K562 (cell line): ENCODE measurements around the gene PRKD1. TPM values are rescaled to one million over a fixed set of nuclear protein-coding genes. Genes with fewer than 3 reads are reported as not detected.

Experiments used
- ATAC-seq: fragments of 200-7000 bp; cut with Tn5 transposase; 3 replicates; pipeline ENCODE4 v1.9.1; 2020; ENCODE audit warnings: moderate library complexity
- BruUV-seq: library from RNA; stranded (reverse); fragments of 400-500 nt; replicated peaks from 2 replicates; lab custom pipeline; 2021; lab: Mats Ljungman, UMichigan
- CTCF ChIA-PET: fragments of 300-600 bp; formaldehyde crosslinking; extraction: SDS; loops from one replicate; lab custom pipeline; 2021; ENCODE audit warnings: low intra/inter-chr PET ratio; lab: Yijun Ruan, JAX
- POLR2A ChIA-PET: fragments of 300-600, 350-650 bp; sonication (Branson Sonifier 250); formaldehyde crosslinking; extraction: SDS; loops from one replicate; lab custom pipeline; 2021; ENCODE audit warnings: antibody characterized with exemption, inconsistent platforms; lab: Yijun Ruan, JAX
- DNase-seq, 4 experiments: peaks; one replicate each; pipeline versions ENCODE4 v3.0.0 to v3.0.0-alpha.2; 2011 to 2018; ENCODE audit warnings: low spot score in 3 of 4, mixed read lengths in 3 of 4; ENCODE audit errors: extremely low read depth in 1 of 4
- FAIRE-seq: peaks from 2 replicates; lab custom pipeline; 2011; peaks lifted over from hg19 to GRCh38; lab: Jason Lieb, UNC
- H2AFZ ChIP-seq: 2 replicates; pipeline ENCODE4 v1.6.0; 2011; ENCODE audit warnings: low read depth, low read length, control low read depth, inconsistent platforms
- H3K27ac ChIP-seq: fragments of 200-600 bp; 3 replicates; pipeline ENCODE4 v1.8.0; 2011; ENCODE audit warnings: low read depth, mild to moderate bottlenecking, control low read depth, inconsistent platforms, low read length, moderate library complexity, mixed read lengths; ENCODE audit errors: extremely low read depth
- H3K27me3 ChIP-seq, 2 experiments: fragments of 300-600 bp in 1 of 2; 2 replicates in 1 of 2; 3 replicates in 1 of 2; pipeline versions ENCODE4 v1.6.0 to v1.8.0; 2011; ENCODE audit warnings: inconsistent platforms in 2 of 2, low read length in 2 of 2, mild to moderate bottlenecking in 1 of 2, mixed read lengths in 1 of 2, moderate library complexity in 1 of 2; ENCODE audit not compliant: control insufficient read depth in 2 of 2, insufficient read depth in 2 of 2
- H3K36me3 ChIP-seq: fragments of 300-600 bp; 3 replicates; pipeline ENCODE4 v1.8.0; 2011; ENCODE audit warnings: mild to moderate bottlenecking, low read length, inconsistent platforms; ENCODE audit not compliant: control insufficient read depth, insufficient read depth
- H3K4me1 ChIP-seq, 2 experiments: fragments of 200-600 bp in 1 of 2; replicated peaks in 1 of 2; 2 replicates in 1 of 2; 3 replicates in 1 of 2; pipeline versions ENCODE4 v1.5.1 to v1.8.0; 2011; ENCODE audit warnings: inconsistent platforms in 2 of 2, low read length in 2 of 2, mild to moderate bottlenecking in 1 of 2, mixed read lengths in 1 of 2, moderate library complexity in 1 of 2; ENCODE audit not compliant: control insufficient read depth in 2 of 2, insufficient read depth in 2 of 2
- H3K4me2 ChIP-seq: 2 replicates; pipeline ENCODE4 v1.6.1; 2011; ENCODE audit warnings: low read length, control low read depth, inconsistent platforms, mixed read lengths; ENCODE audit not compliant: insufficient read depth
- H3K4me3 ChIP-seq: fragments of 200-600 bp; sonication (generic), shearing (Covaris generic); 2 replicates; pipeline ENCODE4 v1.5.1; 2016; ENCODE audit warnings: control low read depth, inconsistent platforms
- H3K79me2 ChIP-seq: fragments of 200-600 bp; 3 replicates; pipeline ENCODE4 v1.8.0; 2011; ENCODE audit warnings: low read length, inconsistent platforms; ENCODE audit not compliant: control insufficient read depth, insufficient read depth
- H3K9ac ChIP-seq, 2 experiments: 2 replicates each; pipeline versions ENCODE4 v1.6.0 to v1.6.1; 2011; ENCODE audit warnings: low read depth in 2 of 2, low read length in 2 of 2, control low read depth in 1 of 2, inconsistent platforms in 1 of 2, mild to moderate bottlenecking in 1 of 2, mixed read lengths in 1 of 2; ENCODE audit not compliant: insufficient read depth in 1 of 2
- H3K9me1 ChIP-seq: one replicate; pipeline ENCODE4 v1.6.0; 2011; ENCODE audit warnings: inconsistent platforms, mild to moderate bottlenecking, low read length, moderate library complexity; ENCODE audit not compliant: control insufficient read depth, insufficient read depth
- H3K9me3 ChIP-seq: replicated peaks from 2 replicates; pipeline ENCODE4 v1.5.1; 2011; ENCODE audit warnings: low read depth, low read length, inconsistent platforms; ENCODE audit not compliant: control insufficient read depth, insufficient read depth
- H4K20me1 ChIP-seq: replicated peaks from 2 replicates; pipeline ENCODE4 v1.6.1; 2011; ENCODE audit warnings: low read length, inconsistent platforms, mixed read lengths; ENCODE audit not compliant: control insufficient read depth, insufficient read depth
- CC2D1A ChIP-seq: fragments of 450-650 bp; IDR thresholded peaks from 2 replicates; pipeline ENCODE4 v1.6.1; 2017; ENCODE audit warnings: mild to moderate bottlenecking
- ETS2 ChIP-seq: IDR thresholded peaks from 2 replicates; pipeline ENCODE4 v1.6.1; 2016; ENCODE audit warnings: borderline replicate concordance, missing genetic modification characterization, mild to moderate bottlenecking, moderate library complexity, missing compliant biosample characterization; ENCODE audit not compliant: poor library complexity, severe bottlenecking
- GABPB1 ChIP-seq: sonication (generic); formaldehyde crosslinking; IDR thresholded peaks from 2 replicates; pipeline ENCODE4 v1.8.0; 2022; ENCODE audit warnings: mild to moderate bottlenecking, missing genetic modification reagents
- KDM4B ChIP-seq, 2 experiments: fragments of 450-650 bp in 1 of 2; sonication (generic) in 1 of 2; IDR thresholded peaks; 2 replicates each; pipeline ENCODE4 v1.6.1; 2016 to 2017; ENCODE audit warnings: borderline replicate concordance in 2 of 2, antibody characterized with exemption in 1 of 2, low read depth in 1 of 2, mild to moderate bottlenecking in 1 of 2
- RAD21 ChIP-seq, 2 experiments: fragments of 250-450 bp in 1 of 2; fragments of 450-650 bp in 1 of 2; sonication (Bioruptor Pico) in 1 of 2; formaldehyde crosslinking in 1 of 2; IDR thresholded peaks in 1 of 2; conservative IDR thresholded peaks in 1 of 2; 2 replicates each; pipeline versions ENCODE4 v1.4.0 to v1.8.0; 2020 to 2022; ENCODE audit warnings: mild to moderate bottlenecking in 2 of 2, moderate library complexity in 1 of 2
- RBFOX2 ChIP-seq: fragments of 200-400 bp; formaldehyde crosslinking; IDR thresholded peaks from 2 replicates; pipeline ENCODE4 v1.6.1; 2017; ENCODE audit warnings: low read depth, mild to moderate bottlenecking, low read length, moderate library complexity
- RBM14 ChIP-seq: fragments of 200-400 bp; formaldehyde crosslinking; IDR thresholded peaks from 2 replicates; pipeline ENCODE4 v1.6.1; 2018; ENCODE audit warnings: low read depth, mild to moderate bottlenecking, low read length, moderate library complexity, borderline replicate concordance; ENCODE audit not compliant: insufficient read depth
- SMARCB1 ChIP-seq: IDR thresholded peaks from 2 replicates; pipeline ENCODE4 v1.6.1; 2011; ENCODE audit warnings: improper control_type of control experiment, low read depth; ENCODE audit not compliant: insufficient read length
- SPI1 ChIP-seq: IDR thresholded peaks from 2 replicates; pipeline ENCODE4 v1.6.1; 2011; ENCODE audit warnings: low read depth, low read length, control low read depth, borderline replicate concordance
- SRSF7 ChIP-seq: fragments of 200-400 bp; formaldehyde crosslinking; optimal IDR thresholded peaks from 2 replicates; pipeline ENCODE3; 2017; ENCODE audit warnings: mild to moderate bottlenecking, low read depth, low read length
- ZNF551 ChIP-seq: fragments of 250-450 bp; sonication (Bioruptor Pico); IDR thresholded peaks from 2 replicates; pipeline ENCODE4 v1.5.0; 2021; ENCODE audit warnings: mild to moderate bottlenecking, moderate library complexity
- ZNF75A ChIP-seq: fragments of 450-650 bp; formaldehyde crosslinking; IDR thresholded peaks from 2 replicates; pipeline ENCODE4 v1.4.0; 2020; ENCODE audit warnings: mild to moderate bottlenecking
- ZNF785 ChIP-seq: fragments of 250-450 bp; sonication (Bioruptor Pico); IDR thresholded peaks from 2 replicates; pipeline ENCODE4 v1.4.0; 2020; ENCODE audit warnings: mild to moderate bottlenecking
- WGBS: fragments of 100-300 bp; shearing (Covaris generic); methylation state at CpG from one replicate; pipeline ENCODE4 v1.1.6; 2016; ENCODE audit warnings: low coverage, mixed read lengths; ENCODE audit not compliant: insufficient coverage; ENCODE audit errors: missing lambda C conversion rate; 5-methylcytosine and 5-hydroxymethylcytosine counted together
- in situ Hi-C: fragments of 300-500 bp; cut with MboI; formaldehyde crosslinking; loops from 4 replicates; pipeline ENCODE4 v1.15.0; 2018; ENCODE audit warnings: inconsistent platforms, mixed read lengths
- intact Hi-C: fragments of 100-400 bp; cut with micrococcal nuclease; formaldehyde crosslinking; loops from 2 replicates; pipeline ENCODE4 v1.14.2; 2022
- polyA plus RNA-seq, 8 experiments: library from polyadenylated mRNA; depleted of rRNA in 4 of 8; stranded (reverse) in 5 of 8; unstranded in 3 of 8; fragments of >200 nt; fragmentation: Nextera tagmentation in 2 of 8; fragmentation: Illumina TruSeq in 1 of 8; extraction: Ambion mirVana in 2 of 8; extraction: Trizol in 1 of 8; gene quantifications; 2 replicates each; pipeline versions ENCODE4 v1.2.1 to v1.2.3, GENCODE V29; 2011 to 2014; ENCODE audit warnings: inconsistent platforms in 1 of 8, missing spikeins in 1 of 8
- total RNA-seq, 7 experiments: library from RNA; depleted of rRNA in 6 of 7; stranded (reverse); fragments of >200 nt in 6 of 7; fragmentation: Illumina TruSeq in 2 of 7; extraction: Trizol in 2 of 7; gene quantifications; 2 replicates each; pipeline versions ENCODE4 v1.2.1 to v1.2.3, GENCODE V29; 2011 to 2021; ENCODE audit warnings: low replicate concordance in 1 of 7
- TF ChIP-seq, protein P1 (sequence below), 2 experiments: fragments of 450-650 bp; IDR thresholded peaks; 2 replicates each; pipeline ENCODE4 v1.6.1; 2018; ENCODE audit warnings: mild to moderate bottlenecking in 2 of 2, low read depth in 1 of 2; ENCODE audit not compliant: partially characterized antibody in 2 of 2
- TF ChIP-seq, protein P2 (sequence below): fragments of 250-450 bp; sonication (Bioruptor Pico); IDR thresholded peaks from 2 replicates; pipeline ENCODE4 v1.8.0; 2022; ENCODE audit warnings: moderate library complexity, mild to moderate bottlenecking, inconsistent platforms
- TF ChIP-seq, protein P3 (sequence below), 2 experiments: IDR thresholded peaks; 2 replicates each; pipeline ENCODE4 v1.6.1; 2011; ENCODE audit warnings: borderline replicate concordance in 1 of 2, control low read depth in 1 of 2, low read depth in 1 of 2, low read length in 1 of 2, mild to moderate bottlenecking in 1 of 2, mixed read lengths in 1 of 2, moderate library complexity in 1 of 2; ENCODE audit not compliant: insufficient read depth in 1 of 2, insufficient read length in 1 of 2, poor library complexity in 1 of 2, severe bottlenecking in 1 of 2; ENCODE audit errors: extremely low read depth in 1 of 2

Gene PRKD1
- total and polyA plus RNA-seq, 9 of the 15 experiments (the other 6 are each of a cell fraction or from before 2014, with no cell fraction given): 0.04 to 0.25 (median 0.13) TPM; not detected in 1

DNA sequence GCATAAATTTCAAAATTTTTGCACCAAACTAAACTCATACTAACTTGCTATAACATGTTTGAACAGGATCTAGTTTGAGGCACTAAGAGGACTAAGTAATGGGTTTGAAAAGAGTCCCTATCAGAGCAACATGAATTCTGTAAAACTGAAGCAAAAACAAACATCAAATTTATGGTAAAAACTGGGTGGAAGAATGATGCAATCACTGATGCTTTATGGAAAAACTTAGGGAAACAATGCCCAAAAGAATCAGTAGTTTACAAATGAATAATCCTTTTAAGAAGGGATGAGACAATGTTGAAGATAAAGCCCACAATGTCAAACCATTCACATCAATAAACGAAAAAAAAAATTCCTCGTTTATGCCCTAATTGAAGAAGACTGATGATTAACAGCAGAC, 88.9 kb downstream of the PRKD1 start:
- H2AFZ ChIP-seq: no peak overlapping the region
- no peaks in the 10 kb centered on the region for H3K9me3 ChIP-seq
- DNase-seq: no peak
- FAIRE-seq: no peak
- no peaks in the 10 kb centered on the region for H3K9me1 ChIP-seq
- H4K20me1 ChIP-seq: no peaks in the 10 kb centered on the region
- no peak for ATAC-seq
- no peaks in the 10 kb centered on the region for H3K4me1 ChIP-seq
- no peak overlapping the region for H3K27ac ChIP-seq
- ChIA-PET CTCF (no interaction called here), POLR2A (no interaction called here)
- no peak overlapping the region for H3K9ac ChIP-seq
- WGBS: 14% methylated on average over 2 of the region's 2 CpGs
- in situ Hi-C loops (no loop called here), intact Hi-C loops (no loop called here)
- BruUV-seq: no TSS peak
- H3K79me2 ChIP-seq: no peaks in the 10 kb centered on the region
- H3K27me3 ChIP-seq: no peaks in the 10 kb centered on the region
- H3K4me2 ChIP-seq: no peak overlapping the region
- H3K36me3 ChIP-seq: no peaks in the 10 kb centered on the region
- H3K4me3 ChIP-seq: no peak overlapping the region
- TF ChIP-seq GABPB1 (CRISPR knock-in tag) (no peak), SMARCB1 (no peak), RBFOX2 (no peak), RBM14 (no peak), RAD21 (CRISPR knock-in tag; conservative IDR thresholded peaks at IDR 0.05 in 1 of 2, IDR thresholded peaks at IDR 0.05 in 1 of 2) (no peak), SRSF7 (no peak), SPI1 (no peak), ZNF785 (no peak), CC2D1A (no peak), ETS2 (tag) (no peak), KDM4B (IDR thresholded peaks at IDR 0.05; ENCODE audit: borderline replicate concordance in 2 of 2, low read depth in 1 of 2) (no peak), ZNF551 (CRISPR knock-in tag) (no peak), ZNF75A (no peak)
- TF ChIP-seq, protein P1, sequence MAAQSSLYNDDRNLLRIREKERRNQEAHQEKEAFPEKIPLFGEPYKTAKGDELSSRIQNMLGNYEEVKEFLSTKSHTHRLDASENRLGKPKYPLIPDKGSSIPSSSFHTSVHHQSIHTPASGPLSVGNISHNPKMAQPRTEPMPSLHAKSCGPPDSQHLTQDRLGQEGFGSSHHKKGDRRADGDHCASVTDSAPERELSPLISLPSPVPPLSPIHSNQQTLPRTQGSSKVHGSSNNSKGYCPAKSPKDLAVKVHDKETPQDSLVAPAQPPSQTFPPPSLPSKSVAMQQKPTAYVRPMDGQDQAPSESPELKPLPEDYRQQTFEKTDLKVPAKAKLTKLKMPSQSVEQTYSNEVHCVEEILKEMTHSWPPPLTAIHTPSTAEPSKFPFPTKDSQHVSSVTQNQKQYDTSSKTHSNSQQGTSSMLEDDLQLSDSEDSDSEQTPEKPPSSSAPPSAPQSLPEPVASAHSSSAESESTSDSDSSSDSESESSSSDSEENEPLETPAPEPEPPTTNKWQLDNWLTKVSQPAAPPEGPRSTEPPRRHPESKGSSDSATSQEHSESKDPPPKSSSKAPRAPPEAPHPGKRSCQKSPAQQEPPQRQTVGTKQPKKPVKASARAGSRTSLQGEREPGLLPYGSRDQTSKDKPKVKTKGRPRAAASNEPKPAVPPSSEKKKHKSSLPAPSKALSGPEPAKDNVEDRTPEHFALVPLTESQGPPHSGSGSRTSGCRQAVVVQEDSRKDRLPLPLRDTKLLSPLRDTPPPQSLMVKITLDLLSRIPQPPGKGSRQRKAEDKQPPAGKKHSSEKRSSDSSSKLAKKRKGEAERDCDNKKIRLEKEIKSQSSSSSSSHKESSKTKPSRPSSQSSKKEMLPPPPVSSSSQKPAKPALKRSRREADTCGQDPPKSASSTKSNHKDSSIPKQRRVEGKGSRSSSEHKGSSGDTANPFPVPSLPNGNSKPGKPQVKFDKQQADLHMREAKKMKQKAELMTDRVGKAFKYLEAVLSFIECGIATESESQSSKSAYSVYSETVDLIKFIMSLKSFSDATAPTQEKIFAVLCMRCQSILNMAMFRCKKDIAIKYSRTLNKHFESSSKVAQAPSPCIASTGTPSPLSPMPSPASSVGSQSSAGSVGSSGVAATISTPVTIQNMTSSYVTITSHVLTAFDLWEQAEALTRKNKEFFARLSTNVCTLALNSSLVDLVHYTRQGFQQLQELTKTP (IDR thresholded peaks at IDR 0.05; ENCODE audit: low read depth in 1 of 2, partially characterized antibody in 2 of 2): no peak
- TF ChIP-seq, protein P2, sequence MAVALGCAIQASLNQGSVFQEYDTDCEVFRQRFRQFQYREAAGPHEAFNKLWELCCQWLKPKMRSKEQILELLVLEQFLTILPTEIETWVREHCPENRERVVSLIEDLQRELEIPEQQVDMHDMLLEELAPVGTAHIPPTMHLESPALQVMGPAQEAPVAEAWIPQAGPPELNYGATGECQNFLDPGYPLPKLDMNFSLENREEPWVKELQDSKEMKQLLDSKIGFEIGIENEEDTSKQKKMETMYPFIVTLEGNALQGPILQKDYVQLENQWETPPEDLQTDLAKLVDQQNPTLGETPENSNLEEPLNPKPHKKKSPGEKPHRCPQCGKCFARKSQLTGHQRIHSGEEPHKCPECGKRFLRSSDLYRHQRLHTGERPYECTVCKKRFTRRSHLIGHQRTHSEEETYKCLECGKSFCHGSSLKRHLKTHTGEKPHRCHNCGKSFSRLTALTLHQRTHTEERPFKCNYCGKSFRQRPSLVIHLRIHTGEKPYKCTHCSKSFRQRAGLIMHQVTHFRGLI (CRISPR knock-in tag): no peak
- TF ChIP-seq, protein P3, sequence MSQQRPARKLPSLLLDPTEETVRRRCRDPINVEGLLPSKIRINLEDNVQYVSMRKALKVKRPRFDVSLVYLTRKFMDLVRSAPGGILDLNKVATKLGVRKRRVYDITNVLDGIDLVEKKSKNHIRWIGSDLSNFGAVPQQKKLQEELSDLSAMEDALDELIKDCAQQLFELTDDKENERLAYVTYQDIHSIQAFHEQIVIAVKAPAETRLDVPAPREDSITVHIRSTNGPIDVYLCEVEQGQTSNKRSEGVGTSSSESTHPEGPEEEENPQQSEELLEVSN (IDR thresholded peaks at IDR 0.05; ENCODE audit: borderline replicate concordance in 1 of 2, extremely low read depth in 1 of 2, insufficient read depth in 1 of 2, insufficient read length in 1 of 2, low read depth in 1 of 2, low read length in 1 of 2, poor library complexity in 1 of 2, severe bottlenecking in 1 of 2): no peak
